Activated naive CD8-positive, alpha-beta T cell treated with anti-CD3 and anti-CD28 coated beads, Interleukin-2, amount 10 ng/mL, durations not matched to agents 7 days and 5 days (primary cell): ENCODE results near the gene PDIA3. TPM values are rescaled to one million over a fixed set of nuclear protein-coding genes. Genes with fewer than 3 reads are reported as not detected.
"Not testable (repeated sequence)": the region's sequence is repeated elsewhere in the genome, so short reads cannot be mapped to it uniquely, and the experiment has no call there.

ENCODE experiments used
- ATAC-seq: fragments of 150-1000 bp; cut with Tn5 transposase; one replicate; pipeline ENCODE4 v1.10.0; 2021; ENCODE audit warnings: low read depth, moderate library complexity
- POLR2A ChIA-PET: fragments of 350-600 bp; sonication (Branson Sonifier 250); formaldehyde crosslinking; loops from one replicate; lab custom pipeline; 2021; ENCODE audit warnings: antibody characterized with exemption; lab: Charles Lee
- DNase-seq: peaks from one replicate; pipeline ENCODE4 v3.0.0; 2021
- H3K27ac Mint-ChIP-seq: one replicate; pipeline ENCODE4 v1.8.0; 2022; ENCODE audit warnings: mild to moderate bottlenecking, mixed read lengths
- H3K27me3 Mint-ChIP-seq: one replicate; pipeline ENCODE4 v1.8.0; 2022; ENCODE audit warnings: mild to moderate bottlenecking, moderate library complexity, mixed read lengths
- H3K36me3 Mint-ChIP-seq: one replicate; pipeline ENCODE4 v1.8.0; 2021; ENCODE audit warnings: mild to moderate bottlenecking, mixed read lengths
- H3K4me1 Mint-ChIP-seq: one replicate; pipeline ENCODE4 v1.8.0; 2021; ENCODE audit warnings: mixed read lengths
- H3K4me3 Mint-ChIP-seq: one replicate; pipeline ENCODE4 v1.8.0; 2022; ENCODE audit warnings: mild to moderate bottlenecking, moderate library complexity, mixed read lengths
- H3K9me3 Mint-ChIP-seq: one replicate; pipeline ENCODE4 v1.8.0; 2021; ENCODE audit warnings: mixed read lengths
- total RNA-seq, 2 experiments: library from RNA; stranded (reverse); gene quantifications; one replicate each; pipeline ENCODE4 v1.2.3, GENCODE V29; 2021

Gene PDIA3
- total RNA-seq, 2 experiments from 2014 or later, result 217 to 225 TPM

- H3K27me3 Mint-ChIP-seq, result no peaks in the 10 kb centered on the region
- peaks cover 23% of the 10 kb centered on the region for H3K36me3 Mint-ChIP-seq
- H3K9me3 Mint-ChIP-seq, result no peaks in the 10 kb centered on the region
- ATAC-seq (peak; percentile 96), DNase-seq (peak; percentile 98)
- H3K4me3 Mint-ChIP-seq, result peak within 1 kb of the TSS; percentile 90
- H3K27ac Mint-ChIP-seq, result peak within 1 kb of the TSS; percentile 94
- peaks cover 37% of the 10 kb centered on the region for H3K4me1 Mint-ChIP-seq
- POLR2A ChIA-PET, result interaction anchor here (0.7 to 6.9 kb wide), 9 partner anchors 9 to 44 kb away, joined by 3 to 80 read pairs (median 5); partner anchors contain the start of genes ELL3, HYPK, MFAP1 and SERINC4
Measured at GRCh38 chr15:43791993-43792760, 45.9 kb downstream of the PDIA3 start, which contains the start of gene SERF2. Gene SERF2, plus strand, starts transcription at chr15:43792320. Its CDS starts 57 bp downstream, at chr15:43792377.

- peak overlapping the region; percentile 94 for H3K27ac Mint-ChIP-seq
- DNase-seq, result peak; percentile 45
- H3K36me3 Mint-ChIP-seq, result peaks cover 23% of the 10 kb centered on the region
- POLR2A ChIA-PET, result interaction anchor here (0.7 to 6.9 kb wide), 10 partner anchors 8 to 282 kb away, joined by 3 to 80 read pairs (median 4); partner anchors contain the start of genes ELL3, HYPK, MFAP1 and SERINC4
- peaks cover 37% of the 10 kb centered on the region for H3K4me1 Mint-ChIP-seq
- peak overlapping the region; percentile 90 for H3K4me3 Mint-ChIP-seq
- peak; percentile 5 for ATAC-seq
- H3K27me3 Mint-ChIP-seq, result no peaks in the 10 kb centered on the region
- H3K9me3 Mint-ChIP-seq, result no peaks in the 10 kb centered on the region
Measured at GRCh38 chr15:43792761-43793476, 46.7 kb downstream of the PDIA3 start.

- POLR2A ChIA-PET, result interaction anchor here (0.7 to 6.9 kb wide), 9 partner anchors 7 to 283 kb away, joined by 3 to 80 read pairs (median 5); partner anchors contain the start of genes ELL3, HYPK, MFAP1 and SERINC4
- peaks cover 27% of the 10 kb centered on the region for H3K36me3 Mint-ChIP-seq
- H3K27ac Mint-ChIP-seq, result peak overlapping the region; percentile 94
- peak overlapping the region; percentile 90 for H3K4me3 Mint-ChIP-seq
- DNase-seq (no peak), ATAC-seq (no peak)
- H3K27me3 Mint-ChIP-seq, result no peaks in the 10 kb centered on the region
- H3K9me3 Mint-ChIP-seq, result no peaks in the 10 kb centered on the region
- peaks cover 42% of the 10 kb centered on the region for H3K4me1 Mint-ChIP-seq
Measured at GRCh38 chr15:43793647-43794046, 47.4 kb downstream of the PDIA3 start.

- peaks cover 33% of the 10 kb centered on the region for H3K36me3 Mint-ChIP-seq
- no peaks in the 10 kb centered on the region for H3K27me3 Mint-ChIP-seq
- POLR2A ChIA-PET, result interaction anchor here (0.5 to 4.0 kb wide), 3 partner anchors 30 to 1069 kb away, joined by 3 to 22 read pairs (median 17); partner anchors contain the start of gene MFAP1
- DNase-seq (no peak), ATAC-seq (no peak)
- H3K27ac Mint-ChIP-seq, result peak overlapping the region; percentile 49
- H3K9me3 Mint-ChIP-seq, result no peaks in the 10 kb centered on the region
- H3K4me1 Mint-ChIP-seq, result peaks cover 46% of the 10 kb centered on the region
- peak overlapping the region; percentile 90 for H3K4me3 Mint-ChIP-seq
Measured at GRCh38 chr15:43794269-43795037, 48.2 kb downstream of the PDIA3 start.

- Mint-ChIP-seq H3K4me3 (peak overlapping the region; percentile 13), H3K27me3 (no peaks in the 10 kb centered on the region), H3K4me1 (peaks cover 53% of the 10 kb centered on the region), H3K36me3 (peaks cover 38% of the 10 kb centered on the region), H3K9me3 (no peaks in the 10 kb centered on the region), H3K27ac (peak overlapping the region; percentile 12)
- ATAC-seq (no peak), DNase-seq (no peak)
- POLR2A ChIA-PET, result interaction anchor here (0.5 to 4.0 kb wide), 2 partner anchors 29 to 1070 kb away, joined by 3 to 17 read pairs; partner anchors contain the start of gene MFAP1
Measured at GRCh38 chr15:43795197-43795596, 49.0 kb downstream of the PDIA3 start.

GRCh38 chr15:43795997-43796396 is 49.8 kb downstream of the PDIA3 start:
- DNase-seq (no peak), ATAC-seq (no peak)
- Mint-ChIP-seq H3K9me3 (no peaks in the 10 kb centered on the region), H3K27ac (peak overlapping the region; percentile 4), H3K4me3 (no peak overlapping the region), H3K27me3 (no peaks in the 10 kb centered on the region), H3K36me3 (peaks cover 42% of the 10 kb centered on the region), H3K4me1 (peaks cover 56% of the 10 kb centered on the region)
- POLR2A ChIA-PET, result interaction anchor here (4.0 kb wide), 1 partner anchor 28 kb away, joined by 17 read pairs; the partner anchor contains the start of gene MFAP1

- H3K36me3 Mint-ChIP-seq, result peaks cover 47% of the 10 kb centered on the region
- peak overlapping the region; percentile 4 for H3K27ac Mint-ChIP-seq
- no peaks in the 10 kb centered on the region for H3K27me3 Mint-ChIP-seq
- DNase-seq (no peak), ATAC-seq (no peak)
- POLR2A ChIA-PET, result interaction anchor here (0.5 to 4.0 kb wide), 2 partner anchors 28 to 72 kb away, joined by 3 to 17 read pairs; partner anchors contain the start of gene MFAP1
- H3K4me1 Mint-ChIP-seq, result peaks cover 59% of the 10 kb centered on the region
- no peaks in the 10 kb centered on the region for H3K9me3 Mint-ChIP-seq
- no peak overlapping the region for H3K4me3 Mint-ChIP-seq
Measured at GRCh38 chr15:43796566-43796965, 50.3 kb downstream of the PDIA3 start.

- Mint-ChIP-seq H3K4me1 (peaks cover 48% of the 10 kb centered on the region), H3K9me3 (no peaks in the 10 kb centered on the region), H3K27ac (peak overlapping the region; percentile 99), H3K4me3 (no peak overlapping the region), H3K27me3 (no peaks in the 10 kb centered on the region), H3K36me3 (peaks cover 48% of the 10 kb centered on the region)
- ATAC-seq (no peak), DNase-seq (no peak)
- POLR2A ChIA-PET, result interaction anchor here (1.7 to 2.5 kb wide), 7 partner anchors 8 to 38 kb away, joined by 6 to 27 read pairs (median 15); partner anchors contain the start of genes ELL3, MFAP1, SERF2 and WDR76
Measured at GRCh38 chr15:43799209-43799944, 53.1 kb downstream of the PDIA3 start.

GRCh38 chr15:43799945-43800285 is 53.7 kb downstream of the PDIA3 start, which contains the start of gene SERINC4:
Gene SERINC4, minus strand, starts transcription at chr15:43800220. Its CDS starts 234 bp downstream, at chr15:43799986.
- Mint-ChIP-seq H3K9me3 (no peaks in the 10 kb centered on the region), H3K27me3 (no peaks in the 10 kb centered on the region), H3K36me3 (peaks cover 44% of the 10 kb centered on the region), H3K4me1 (peaks cover 43% of the 10 kb centered on the region), H3K4me3 (peak within 1 kb of the TSS; percentile 99), H3K27ac (peak within 1 kb of the TSS; percentile 99)
- no peak for ATAC-seq
- DNase-seq, result no peak
- POLR2A ChIA-PET, result interaction anchor here (0.7 to 2.5 kb wide), 12 partner anchors 8 to 737 kb away, joined by 3 to 27 read pairs (median 7); partner anchors contain the start of genes EIF3J, ELL3, MFAP1 and SERF2

GRCh38 chr15:43800286-43801141 is 54.3 kb downstream of the PDIA3 start, which contains the start of gene HYPK:
Gene HYPK, plus strand, starts transcription at chr15:43800599. Its CDS starts 24 bp downstream, at chr15:43800623.
- DNase-seq (peak; percentile 92), ATAC-seq (peak; percentile 94)
- Mint-ChIP-seq H3K9me3 (no peaks in the 10 kb centered on the region), H3K36me3 (peaks cover 43% of the 10 kb centered on the region), H3K4me3 (peak within 1 kb of the TSS; percentile 99), H3K4me1 (peaks cover 38% of the 10 kb centered on the region), H3K27ac (peak within 1 kb of the TSS; percentile 99), H3K27me3 (no peaks in the 10 kb centered on the region)
- POLR2A ChIA-PET, result interaction anchor here (0.7 to 2.5 kb wide), 15 partner anchors 9 to 736 kb away, joined by 3 to 27 read pairs (median 7); partner anchors contain the start of genes EIF3J, ELL3, MFAP1 and SERF2

GRCh38 chr15:43802676-43803075 is 56.4 kb downstream of the PDIA3 start:
- not testable (repeated sequence) for DNase-seq, H3K27me3 Mint-ChIP-seq, ATAC-seq, H3K27ac Mint-ChIP-seq, H3K9me3 Mint-ChIP-seq, H3K4me3 Mint-ChIP-seq
- H3K36me3 Mint-ChIP-seq, result peaks cover 48% of the 10 kb centered on the region
- peaks cover 29% of the 10 kb centered on the region for H3K4me1 Mint-ChIP-seq
- POLR2A ChIA-PET, result interaction anchor here (1.9 kb wide), 1 partner anchor 22 kb away, joined by 4 read pairs; the partner anchor contains the start of gene MFAP1
